Liver (tissue), 9 donors: ENCODE measurements around the gene SUPT20H. TPM values are rescaled to one million over a fixed set of nuclear protein-coding genes. Genes with fewer than 3 reads are reported as not detected.

Experiments used
- DNase-seq: peaks from one replicate; pipeline ENCODE4 v3.0.0-alpha.2; 2017; ENCODE audit warnings: low spot score
- H3K27ac ChIP-seq, 2 donors: one replicate each; pipeline ENCODE4 v1.7.0; 2013; ENCODE audit warnings: inconsistent platforms in 2 of 2, low read length in 2 of 2, control low read depth in 1 of 2, low read depth in 1 of 2, mild to moderate bottlenecking in 1 of 2
- H3K27me3 ChIP-seq, 4 donors: one replicate each; pipeline versions ENCODE4 v1.6.1 to v1.7.0; 2013; ENCODE audit warnings: low read length in 3 of 4, inconsistent platforms in 1 of 4, mild to moderate bottlenecking in 1 of 4, moderate library complexity in 1 of 4; ENCODE audit not compliant: control insufficient read depth in 4 of 4, insufficient read depth in 4 of 4
- H3K36me3 ChIP-seq, 4 donors: one replicate each; pipeline versions ENCODE4 v1.6.1 to v1.7.0; 2013; ENCODE audit warnings: low read length in 3 of 4, mild to moderate bottlenecking in 3 of 4, low read depth in 1 of 4, moderate library complexity in 1 of 4; ENCODE audit not compliant: control insufficient read depth in 4 of 4, insufficient read depth in 3 of 4
- H3K4me1 ChIP-seq, 4 donors: one replicate each; pipeline versions ENCODE4 v1.6.1 to v1.7.0; 2013; ENCODE audit warnings: low read length in 3 of 4, mild to moderate bottlenecking in 3 of 4, moderate library complexity in 1 of 4; ENCODE audit not compliant: control insufficient read depth in 4 of 4, insufficient read depth in 4 of 4
- H3K4me3 ChIP-seq, 3 donors: one replicate each; pipeline versions ENCODE4 v1.6.1 to v1.7.0; 2013; ENCODE audit warnings: low read length in 3 of 3, control low read depth in 1 of 3, low read depth in 1 of 3, mild to moderate bottlenecking in 1 of 3
- H3K9ac ChIP-seq, 2 donors: one replicate each; pipeline ENCODE4 v1.7.0; 2013; ENCODE audit warnings: low read length in 2 of 2, mild to moderate bottlenecking in 2 of 2, moderate library complexity in 2 of 2, control low read depth in 1 of 2, low read depth in 1 of 2
- H3K9me3 ChIP-seq, 4 donors: one replicate each; pipeline versions ENCODE4 v1.6.1 to v1.7.0; 2013; ENCODE audit warnings: low read length in 3 of 4; ENCODE audit not compliant: control insufficient read depth in 4 of 4
- CTCF ChIP-seq: fragments of 150-350 bp; IDR thresholded peaks from 2 replicates; pipeline ENCODE4 v1.5.1; 2017; ENCODE audit warnings: improper control_type of control experiment, low read depth, low read length; ENCODE audit not compliant: missing input control
- EGR1 ChIP-seq, 2 donors: IDR thresholded peaks; 2 replicates each; pipeline ENCODE4 v1.6.1; 2016 to 2018; ENCODE audit warnings: antibody characterized with exemption in 2 of 2, low read depth in 2 of 2
- FOXA1 ChIP-seq: IDR thresholded peaks from 2 replicates; pipeline ENCODE4 v1.6.1; 2016; ENCODE audit warnings: antibody characterized with exemption
- FOXA2 ChIP-seq: IDR thresholded peaks from 2 replicates; pipeline ENCODE4 v1.6.1; 2016; ENCODE audit warnings: antibody characterized with exemption
- GABPA ChIP-seq, 2 donors: IDR thresholded peaks in 1 of 2; conservative IDR thresholded peaks in 1 of 2; 2 replicates each; pipeline ENCODE4 v1.6.1; 2016; ENCODE audit warnings: antibody characterized with exemption in 2 of 2, mild to moderate bottlenecking in 1 of 2, moderate library complexity in 1 of 2
- HNF4A ChIP-seq, 2 donors: conservative IDR thresholded peaks; 2 replicates each; pipeline ENCODE4 v1.6.1; 2016; ENCODE audit warnings: antibody characterized with exemption in 2 of 2, mild to moderate bottlenecking in 2 of 2
- HNF4G ChIP-seq: IDR thresholded peaks from 2 replicates; pipeline ENCODE4 v1.6.1; 2016; ENCODE audit warnings: antibody characterized with exemption
- JUND ChIP-seq, 2 donors: IDR thresholded peaks; 2 replicates each; pipeline ENCODE4 v1.6.1; 2016; ENCODE audit warnings: antibody characterized with exemption in 2 of 2
- MAX ChIP-seq: IDR thresholded peaks from 2 replicates; pipeline ENCODE4 v1.6.1; 2016; ENCODE audit warnings: antibody characterized with exemption
- NR2F2 ChIP-seq: IDR thresholded peaks from 2 replicates; pipeline ENCODE4 v1.6.1; 2016; ENCODE audit warnings: antibody characterized with exemption
- RAD21 ChIP-seq, 2 donors: IDR thresholded peaks; 2 replicates each; pipeline ENCODE4 v1.6.1; 2016; ENCODE audit warnings: antibody characterized with exemption in 2 of 2, mild to moderate bottlenecking in 2 of 2
- REST ChIP-seq: IDR thresholded peaks from 2 replicates; pipeline ENCODE4 v1.6.1; 2016; ENCODE audit warnings: antibody characterized with exemption, mild to moderate bottlenecking
- RXRA ChIP-seq, 2 donors: IDR thresholded peaks; 2 replicates each; pipeline ENCODE4 v1.6.1; 2017 to 2018; ENCODE audit warnings: antibody characterized with exemption in 2 of 2, mild to moderate bottlenecking in 1 of 2
- SP1 ChIP-seq: IDR thresholded peaks from 2 replicates; pipeline ENCODE4 v1.6.1; 2018; ENCODE audit warnings: antibody characterized with exemption, mild to moderate bottlenecking
- TAF1 ChIP-seq: conservative IDR thresholded peaks from 2 replicates; pipeline ENCODE4 v1.6.1; 2016; ENCODE audit warnings: antibody characterized with exemption, mild to moderate bottlenecking
- WGBS: extraction: QIAGEN DNeasy Blood & Tissue Kit; methylation state at CpG from one replicate; pipeline ENCODE4 v1.1.7; 2013; 5-methylcytosine and 5-hydroxymethylcytosine counted together
- polyA plus RNA-seq, 2 donors: library from polyadenylated mRNA; stranded (reverse) in 1 of 2; unstranded in 1 of 2; fragments of 200-250 nt in 1 of 2; fragments of >200 nt in 1 of 2; fragmentation: Nextera tagmentation in 1 of 2; extraction: Ambion mirVana in 1 of 2; gene quantifications; one replicate each; pipeline versions ENCODE4 v1.2.1 to v1.2.3, GENCODE V29; 2013 to 2015
- total RNA-seq, 2 donors: library from RNA; depleted of rRNA; stranded (reverse); fragments of >200 nt; gene quantifications; one replicate each; pipeline ENCODE4 v1.2.3, GENCODE V29; 2014
- TF ChIP-seq, protein P1 (sequence below): IDR thresholded peaks from 2 replicates; pipeline ENCODE4 v1.6.1; 2016; ENCODE audit warnings: antibody characterized with exemption
- donor health status: healthy.
- donor health status: healthy.
- donor health status: healthy.
- donor health status: healthy.
- donor health status: healthy.

SUPT20H gene
- total and polyA plus RNA-seq, 4 donors, result 6.5 to 23.1 (median 17.1) TPM

- TF ChIP-seq RXRA (IDR thresholded peaks at IDR 0.05), result no peak
- no peak for TF ChIP-seq GABPA (IDR thresholded peaks at IDR 0.05 in 1 of 2, conservative IDR thresholded peaks at IDR 0.05 in 1 of 2)
- no peak for TF ChIP-seq JUND (IDR thresholded peaks at IDR 0.05)
- TF ChIP-seq SP1, result no peak
- no peak for TF ChIP-seq HNF4A (conservative IDR thresholded peaks at IDR 0.05)
These were observed 22.2 kb downstream of the SUPT20H start (continued) for GRCh38 chr13:37037241-37037640.

DNA sequence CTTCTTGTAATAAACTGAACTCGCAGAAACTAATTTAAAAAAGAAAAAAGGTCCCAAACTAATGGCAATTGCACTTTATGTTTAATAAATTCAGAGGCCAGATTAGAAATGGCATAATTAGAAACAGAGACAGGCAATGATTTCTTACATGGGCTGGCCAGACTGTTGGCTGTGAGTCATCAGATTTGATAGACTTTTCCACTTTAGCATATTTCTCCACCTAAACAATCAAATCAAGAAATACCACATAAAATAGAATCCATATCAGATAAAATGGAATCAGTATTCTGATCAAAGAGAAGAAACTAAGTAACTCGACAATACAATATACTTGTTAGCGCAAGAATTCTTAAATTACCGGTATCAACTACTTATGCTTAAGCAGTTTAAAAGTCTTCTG, 29.9 kb downstream of the SUPT20H start:
- H3K36me3 ChIP-seq, result peaks cover 4 to 58% (median 51%) of the 10 kb centered on the region in 4 donors
- WGBS, result 98% methylated on average over 4 of the region's 4 CpGs

DNA sequence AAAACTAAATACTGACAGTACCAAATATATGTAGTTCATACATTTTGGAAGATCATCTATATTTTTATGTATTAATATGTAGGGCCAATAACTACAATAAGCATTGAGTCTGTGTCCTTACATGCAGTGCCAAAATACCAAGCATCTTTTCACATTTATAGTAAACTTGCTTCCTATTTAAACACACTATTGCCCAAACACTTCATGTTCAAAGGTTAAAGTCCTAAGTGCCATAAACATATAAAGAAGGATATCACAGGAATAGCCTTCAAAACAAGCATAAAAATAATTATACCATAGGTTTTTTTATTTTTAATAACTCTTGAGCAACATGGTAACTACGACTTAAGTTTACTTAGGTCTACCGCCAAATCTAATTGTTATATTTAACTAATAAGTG, 31.8 kb downstream of the SUPT20H start:
- WGBS, result 62% methylated on average over 2 of the region's 2 CpGs
- no peak for DNase-seq
- TF ChIP-seq HNF4G (peak; percentile 7), HNF4A (conservative IDR thresholded peaks at IDR 0.05) (peak; percentile 35 to 76), EGR1 (IDR thresholded peaks at IDR 0.05; ENCODE audit: low read depth in 2 of 2) (no peak)
- H3K9ac ChIP-seq, result no peak overlapping the region
- no peaks in the 10 kb centered on the region for H3K27me3 ChIP-seq
- no peak overlapping the region for H3K4me3 ChIP-seq
- no peaks in the 10 kb centered on the region for H3K4me1 ChIP-seq
- H3K27ac ChIP-seq, result no peak overlapping the region
- peaks cover 6 to 64% (median 50%) of the 10 kb centered on the region in 4 donors for H3K36me3 ChIP-seq
- no peaks in the 10 kb centered on the region for H3K9me3 ChIP-seq

More for the DNA sequence above, 29.9 kb downstream of the SUPT20H start:
- no peak for TF ChIP-seq FOXA1
- no peak overlapping the region for H3K4me3 ChIP-seq
- no peaks in the 10 kb centered on the region for H3K4me1 ChIP-seq
- no peak overlapping the region for H3K27ac ChIP-seq
- DNase-seq, result no peak
- H3K27me3 ChIP-seq, result no peaks in the 10 kb centered on the region
- no peak overlapping the region for H3K9ac ChIP-seq
- H3K9me3 ChIP-seq, result no peaks in the 10 kb centered on the region

GRCh38 chr13:37026771-37027170, 32.7 kb downstream of the SUPT20H start:
- Histone ChIP-seq H3K27ac (no peak overlapping the region), H3K27me3 (no peaks in the 10 kb centered on the region), H3K36me3 (peaks cover 7 to 64% (median 49%) of the 10 kb centered on the region in 4 donors), H3K4me3 (no peak overlapping the region), H3K9me3 (no peaks in the 10 kb centered on the region), H3K4me1 (no peaks in the 10 kb centered on the region), H3K9ac (no peak overlapping the region)
- DNase-seq, result no peak
- 98% methylated on average over 1 of the region's 1 CpG for WGBS
- TF ChIP-seq RAD21 (IDR thresholded peaks at IDR 0.05) (no peak), REST (no peak), CTCF (no peak), FOXA1 (no peak), RXRA (IDR thresholded peaks at IDR 0.05) (no peak), GABPA (IDR thresholded peaks at IDR 0.05 in 1 of 2, conservative IDR thresholded peaks at IDR 0.05 in 1 of 2) (no peak), NR2F2 (no peak), TAF1 (no peak), HNF4A (conservative IDR thresholded peaks at IDR 0.05) (no peak), MAX (no peak), FOXA2 (no peak), HNF4G (no peak)
- TF ChIP-seq, protein P1, sequence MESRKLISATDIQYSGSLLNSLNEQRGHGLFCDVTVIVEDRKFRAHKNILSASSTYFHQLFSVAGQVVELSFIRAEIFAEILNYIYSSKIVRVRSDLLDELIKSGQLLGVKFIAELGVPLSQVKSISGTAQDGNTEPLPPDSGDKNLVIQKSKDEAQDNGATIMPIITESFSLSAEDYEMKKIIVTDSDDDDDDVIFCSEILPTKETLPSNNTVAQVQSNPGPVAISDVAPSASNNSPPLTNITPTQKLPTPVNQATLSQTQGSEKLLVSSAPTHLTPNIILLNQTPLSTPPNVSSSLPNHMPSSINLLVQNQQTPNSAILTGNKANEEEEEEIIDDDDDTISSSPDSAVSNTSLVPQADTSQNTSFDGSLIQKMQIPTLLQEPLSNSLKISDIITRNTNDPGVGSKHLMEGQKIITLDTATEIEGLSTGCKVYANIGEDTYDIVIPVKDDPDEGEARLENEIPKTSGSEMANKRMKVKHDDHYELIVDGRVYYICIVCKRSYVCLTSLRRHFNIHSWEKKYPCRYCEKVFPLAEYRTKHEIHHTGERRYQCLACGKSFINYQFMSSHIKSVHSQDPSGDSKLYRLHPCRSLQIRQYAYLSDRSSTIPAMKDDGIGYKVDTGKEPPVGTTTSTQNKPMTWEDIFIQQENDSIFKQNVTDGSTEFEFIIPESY, result no peak
